GM13976 (cell line): ENCODE measurements around the gene TENM4.

Source experiments
- DNase-seq: peaks from one replicate; pipeline ENCODE4 v3.0.0; 2012; ENCODE audit warnings: low spot score
- in situ Hi-C: fragments of 300-500 bp; cut with MboI; formaldehyde crosslinking; loops from one replicate; pipeline ENCODE4 v1.12.0; 2022; ENCODE audit warnings: low sequenced_read_pairs, mixed read lengths, inconsistent platforms; ENCODE audit not compliant: unreplicated experiment
- TF ChIP-seq, protein P1 (sequence below): IDR thresholded peaks from 2 replicates; pipeline ENCODE4 v1.5.1; 2012; ENCODE audit warnings: borderline replicate concordance, mild to moderate bottlenecking; ENCODE audit not compliant: insufficient read depth; ENCODE audit errors: extremely low read depth, missing control alignments, control extremely low read depth

The TENM4 gene

DNA sequence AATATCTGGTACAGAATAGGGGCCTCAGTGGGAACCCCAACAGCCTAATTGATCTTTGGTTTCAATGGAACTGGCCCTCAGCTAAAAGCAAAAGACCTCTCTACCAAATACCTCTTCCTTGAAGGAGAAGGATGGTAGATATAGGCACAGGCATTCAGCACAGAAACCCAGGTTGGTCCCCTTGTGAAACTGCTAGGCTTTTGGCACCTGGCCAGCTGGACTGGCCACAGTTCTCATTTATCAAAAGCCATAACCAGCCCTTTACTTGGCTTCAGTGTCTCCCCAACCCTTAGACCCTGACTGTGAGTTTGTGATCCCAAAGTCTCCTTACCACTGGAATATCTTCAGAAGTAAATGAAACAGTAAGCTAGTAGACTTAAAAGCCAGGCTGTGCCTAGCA, 152.9 kb downstream of the TENM4 start:
- TF ChIP-seq, protein P1, sequence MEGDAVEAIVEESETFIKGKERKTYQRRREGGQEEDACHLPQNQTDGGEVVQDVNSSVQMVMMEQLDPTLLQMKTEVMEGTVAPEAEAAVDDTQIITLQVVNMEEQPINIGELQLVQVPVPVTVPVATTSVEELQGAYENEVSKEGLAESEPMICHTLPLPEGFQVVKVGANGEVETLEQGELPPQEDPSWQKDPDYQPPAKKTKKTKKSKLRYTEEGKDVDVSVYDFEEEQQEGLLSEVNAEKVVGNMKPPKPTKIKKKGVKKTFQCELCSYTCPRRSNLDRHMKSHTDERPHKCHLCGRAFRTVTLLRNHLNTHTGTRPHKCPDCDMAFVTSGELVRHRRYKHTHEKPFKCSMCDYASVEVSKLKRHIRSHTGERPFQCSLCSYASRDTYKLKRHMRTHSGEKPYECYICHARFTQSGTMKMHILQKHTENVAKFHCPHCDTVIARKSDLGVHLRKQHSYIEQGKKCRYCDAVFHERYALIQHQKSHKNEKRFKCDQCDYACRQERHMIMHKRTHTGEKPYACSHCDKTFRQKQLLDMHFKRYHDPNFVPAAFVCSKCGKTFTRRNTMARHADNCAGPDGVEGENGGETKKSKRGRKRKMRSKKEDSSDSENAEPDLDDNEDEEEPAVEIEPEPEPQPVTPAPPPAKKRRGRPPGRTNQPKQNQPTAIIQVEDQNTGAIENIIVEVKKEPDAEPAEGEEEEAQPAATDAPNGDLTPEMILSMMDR, result no peak
- in situ Hi-C loops, result no loop called here
- DNase-seq, result no peak

DNA sequence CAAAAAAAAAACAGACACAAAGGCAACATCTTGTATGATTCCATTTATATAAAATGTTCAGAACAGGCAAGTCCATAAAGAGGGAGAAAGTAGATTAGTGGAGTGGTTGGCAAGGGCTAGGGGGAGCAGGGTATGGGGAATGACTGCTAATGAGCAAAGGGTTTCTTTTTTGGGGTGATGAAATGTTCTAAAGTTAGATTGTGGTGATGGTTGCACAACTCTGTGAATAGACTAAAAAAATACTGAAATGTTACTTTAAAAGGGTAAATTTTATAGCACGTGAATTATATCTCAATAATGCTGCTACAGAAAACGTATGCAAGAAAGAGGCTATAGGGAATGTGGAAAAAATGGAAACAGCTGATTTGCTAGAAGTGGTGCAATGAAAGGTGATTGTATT, 155.1 kb downstream of the TENM4 start:
- TF ChIP-seq, protein P1, result no peak
- no peak for DNase-seq
- in situ Hi-C loops, result no loop called here

DNA sequence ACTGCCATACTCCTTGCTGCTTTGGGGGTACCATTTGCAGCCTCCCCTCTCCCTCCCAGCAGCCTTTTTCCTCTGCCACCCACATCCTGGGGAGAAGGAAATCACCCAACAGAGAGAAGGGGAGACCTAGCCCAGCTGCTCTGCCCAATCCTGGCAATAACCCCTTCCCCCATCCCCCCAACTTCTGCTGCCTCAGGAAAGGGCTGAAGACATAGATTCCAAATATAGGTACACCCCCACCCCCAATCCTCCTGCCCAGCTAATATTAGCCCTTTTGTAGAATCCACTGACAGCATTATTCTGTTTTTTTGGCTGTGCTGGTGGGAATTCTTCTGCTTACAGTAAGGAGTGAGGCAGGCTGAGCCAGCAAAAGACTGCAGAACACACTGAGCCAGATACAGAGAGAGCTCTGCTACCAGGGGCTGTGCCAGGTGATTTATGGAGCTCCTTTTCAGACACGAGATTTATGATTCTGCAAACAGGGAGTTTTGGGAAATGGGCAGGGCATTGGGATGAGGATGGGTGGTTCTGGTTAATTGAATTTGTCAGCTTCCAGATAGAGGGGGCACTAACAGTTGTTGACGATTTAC, 164.0 kb downstream of the TENM4 start:
- no peak for DNase-seq
- in situ Hi-C loops, result no loop called here
- TF ChIP-seq, protein P1, result no peak

DNA sequence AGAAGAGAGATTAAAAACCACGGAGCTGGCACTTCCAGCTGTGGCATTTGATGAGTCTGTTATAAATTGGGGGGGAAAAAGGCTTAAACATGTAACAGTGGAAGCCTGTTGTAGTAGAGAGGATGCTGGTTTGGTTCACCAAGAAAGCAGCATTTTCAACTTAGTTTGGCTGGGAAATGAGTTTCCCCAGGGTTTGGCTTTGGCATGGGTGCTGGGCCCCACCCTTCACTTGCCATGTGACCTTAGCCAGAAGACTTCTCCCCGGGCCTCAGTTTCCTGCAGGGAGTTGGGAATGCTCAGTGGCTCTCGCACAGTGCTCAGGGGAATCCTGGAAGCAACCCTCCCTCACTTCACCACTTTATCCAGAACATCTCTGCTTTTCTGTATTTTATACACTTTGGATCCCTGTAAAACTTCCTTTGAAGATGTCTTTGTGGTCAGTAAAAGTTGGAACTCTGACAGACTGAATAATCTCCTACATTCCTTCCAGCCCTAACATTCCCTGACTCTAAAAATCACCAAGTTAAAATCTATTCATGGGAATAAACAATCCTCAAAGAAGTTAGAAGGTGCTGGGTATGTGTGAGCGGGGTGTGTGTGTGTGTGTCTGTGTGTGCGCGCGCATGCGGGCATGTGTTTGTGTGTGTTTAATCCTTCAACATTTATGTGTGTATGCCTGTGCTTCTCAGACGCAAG, 166.0 kb downstream of the TENM4 start:
- no peak for DNase-seq
- TF ChIP-seq, protein P1, result no peak
- in situ Hi-C loops, result no loop called here

DNA sequence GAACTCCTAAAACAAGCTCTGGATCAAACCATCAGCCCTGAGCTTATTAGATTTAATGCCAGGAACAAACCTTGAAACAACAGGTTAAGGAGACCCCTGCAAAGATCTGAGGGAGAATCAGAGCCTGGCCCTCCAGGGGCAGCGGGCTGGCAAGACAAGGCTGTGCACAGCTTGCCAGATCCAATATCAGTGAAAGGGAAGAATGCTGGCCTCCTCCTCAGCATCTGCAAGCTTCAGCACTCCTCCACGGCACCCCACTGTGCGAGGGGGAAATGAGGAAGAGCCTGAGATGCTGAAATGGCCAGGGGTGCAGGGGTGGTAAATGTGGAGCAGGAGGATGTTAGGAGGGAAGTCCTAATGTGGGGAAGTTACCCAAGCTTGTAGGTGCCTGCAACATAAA, 167.0 kb downstream of the TENM4 start:
- TF ChIP-seq, protein P1, result no peak
- DNase-seq, result no peak

DNA sequence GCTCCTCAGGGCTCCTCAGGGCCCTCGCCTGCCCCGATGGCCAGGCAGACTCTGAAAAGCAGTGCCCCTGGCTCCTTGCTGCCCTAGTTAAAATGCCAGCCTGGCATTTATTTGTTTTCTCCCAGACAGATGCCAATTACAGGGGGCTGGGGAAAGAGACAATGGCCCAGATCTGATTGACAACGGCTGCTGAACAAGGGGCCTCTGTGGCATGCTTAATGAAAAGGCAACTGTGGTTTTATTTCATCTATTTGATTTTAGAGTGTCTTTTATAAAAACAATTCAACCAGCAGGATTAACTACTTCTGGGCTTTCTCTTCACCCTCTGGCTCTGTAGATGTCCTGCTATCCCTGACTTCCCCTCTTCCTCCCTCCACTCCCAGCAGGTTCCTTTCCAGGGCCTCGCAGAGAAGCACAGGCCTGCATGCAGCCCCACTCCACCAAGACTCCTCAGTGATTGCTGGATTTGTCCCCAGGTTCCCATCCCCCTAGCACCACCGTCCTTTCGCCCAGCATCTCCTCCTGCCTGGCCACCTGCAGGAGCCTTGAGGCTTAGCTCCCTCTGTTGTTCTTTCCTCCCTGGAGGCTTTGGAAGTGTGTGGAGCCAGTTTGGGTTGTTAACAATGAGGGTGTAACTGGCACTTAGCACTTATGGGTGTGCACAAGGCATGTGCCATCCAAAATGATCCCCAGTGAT, 171.1 kb downstream of the TENM4 start:
- in situ Hi-C loops, result no loop called here
- DNase-seq, result no peak
- TF ChIP-seq, protein P1, result no peak

More for the DNA sequence above, 167.0 kb downstream of the TENM4 start:
- in situ Hi-C loops, result no loop called here
